Adipose tissue (tissue), 3 donors: ENCODE data around the gene DUS2. TPM values are rescaled to one million over a fixed set of nuclear protein-coding genes. Genes with fewer than 3 reads are reported as not detected.

Source experiments
- H3K27ac ChIP-seq: one replicate; pipeline ENCODE4 v1.5.1; 2013; ENCODE audit warnings: low read depth, low read length
- WGBS, 3 donors: extraction: QIAGEN DNeasy Blood & Tissue Kit; methylation state at CpG; one replicate each; pipeline ENCODE4 v1.1.7; 2013; 5-methylcytosine and 5-hydroxymethylcytosine counted together
- polyA plus RNA-seq, 3 donors: library from polyadenylated mRNA; stranded (reverse); fragments of 200-250 nt; gene quantifications; one replicate each; pipeline ENCODE4 v1.2.3, GENCODE V29; 2013
- donor health status: healthy with polysubstance abuse.
- donor health status: Bipolar disorder and iron deficiency.
- donor health status: healthy.

Gene DUS2
- polyA plus RNA-seq, 3 donors, result 3.5 to 9.0 (median 8.8) TPM

- 99 to 100% (median 99%) methylated on average over 2 of the region's 2 CpGs for whole genome bisulfite sequencing, 3 donors
Observed at GRCh38 chr16:68033101-68033500, 10.0 kb downstream of the DUS2 start.

DNA sequence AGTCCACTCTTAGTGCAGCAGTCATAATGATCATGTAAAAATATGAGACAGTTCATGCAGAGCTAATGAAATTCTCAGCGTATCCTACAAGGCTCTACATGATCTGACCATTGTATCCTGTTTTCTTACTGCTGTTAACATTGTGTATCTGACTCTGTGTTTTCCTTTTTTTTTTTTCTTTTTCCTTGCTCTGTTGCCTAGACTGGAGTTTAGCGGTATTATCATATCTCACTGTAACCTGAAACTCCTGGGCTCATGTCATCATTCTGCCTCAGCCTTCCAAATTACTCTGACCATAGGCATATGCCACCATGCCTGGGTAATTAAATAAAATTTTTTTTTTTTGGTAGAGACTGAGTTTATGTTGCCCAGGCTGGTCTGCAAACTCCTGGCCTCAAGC is 12.1 kb downstream of the DUS2 start:
- no peak overlapping the region for H3K27ac ChIP-seq
- 82 to 94% (median 92%) methylated on average over 2 of the region's 2 CpGs for WGBS, 3 donors

More at GRCh38 chr16:68033101-68033500, 10.0 kb downstream of the DUS2 start:
- H3K27ac ChIP-seq, result no peak overlapping the region

GRCh38 chr16:68037841-68038597 is 14.9 kb downstream of the DUS2 start:
- WGBS, 3 donors, result 87 to 90% (median 88%) methylated on average over 9 of the region's 9 CpGs

GRCh38 chr16:68040506-68041288 is 17.6 kb downstream of the DUS2 start:
- 63 to 66% (median 65%) methylated on average over 14 of the region's 14 CpGs for WGBS, 3 donors
- H3K27ac ChIP-seq, result no peak overlapping the region

More at GRCh38 chr16:68037841-68038597, 14.9 kb downstream of the DUS2 start:
- no peak overlapping the region for H3K27ac ChIP-seq

GRCh38 chr16:68041783-68042182 is 18.7 kb downstream of the DUS2 start:
- no peak overlapping the region for H3K27ac ChIP-seq
- 48 to 98% (median 65%) methylated on average over 2 of the region's 2 CpGs for WGBS, 3 donors

DNA sequence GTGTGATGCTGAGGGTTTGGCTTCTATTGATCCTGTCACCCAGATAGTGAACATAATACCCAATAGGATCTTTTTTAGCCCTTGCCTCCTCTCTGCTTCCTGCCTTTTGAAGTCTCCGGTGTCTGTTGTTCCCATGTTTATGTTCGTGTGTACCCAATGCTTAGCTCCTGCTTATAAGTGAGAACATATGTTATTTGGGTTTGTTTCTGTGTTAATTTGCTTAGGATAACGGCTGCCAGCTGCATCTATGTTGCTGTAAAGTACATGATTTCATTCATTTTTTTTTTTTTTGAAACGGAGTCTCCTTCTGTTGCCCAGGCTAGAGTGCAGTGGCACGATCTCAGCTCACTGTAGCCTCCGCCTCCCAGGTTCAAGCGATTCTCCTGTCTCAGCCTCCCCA is 23.0 kb downstream of the DUS2 start:
- 89 to 92% (median 91%) methylated on average over 7 of the region's 7 CpGs for WGBS, 3 donors

GRCh38 chr16:68047987-68048386 is 24.9 kb downstream of the DUS2 start:
- 76 to 85% (median 77%) methylated on average over 2 of the region's 2 CpGs for whole genome bisulfite sequencing, 3 donors

More for the DNA sequence above, 23.0 kb downstream of the DUS2 start:
- no peak overlapping the region for H3K27ac ChIP-seq

DNA sequence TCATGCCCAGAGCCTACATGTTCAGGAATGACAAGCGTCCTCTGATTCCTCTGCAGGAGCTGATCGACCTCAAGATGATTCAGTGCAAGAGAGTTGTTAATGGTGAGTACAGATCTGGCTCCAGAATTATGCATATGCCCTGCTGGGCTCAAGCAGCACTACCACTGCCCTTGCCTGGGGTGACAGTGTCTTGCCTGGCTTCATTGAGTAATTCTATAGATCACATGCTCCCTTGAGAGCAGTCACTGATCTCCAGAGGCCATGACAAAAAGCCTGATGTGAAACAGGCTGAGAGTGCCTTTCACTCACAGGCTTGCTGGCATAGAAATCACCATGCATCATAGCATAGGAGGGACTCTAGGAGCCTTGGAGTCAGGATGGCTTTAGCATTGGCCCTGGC is 26.4 kb downstream of the DUS2 start:
- WGBS, 3 donors, result 96 to 98% (median 97%) methylated on average over 2 of the region's 2 CpGs

More at GRCh38 chr16:68047987-68048386, 24.9 kb downstream of the DUS2 start:
- no peak overlapping the region for H3K27ac ChIP-seq

GRCh38 chr16:68055395-68055794 is 32.3 kb downstream of the DUS2 start:
- 87 to 93% (median 90%) methylated on average over 3 of the region's 3 CpGs for WGBS, 3 donors
- no peak overlapping the region for H3K27ac ChIP-seq

More for the DNA sequence above, 26.4 kb downstream of the DUS2 start:
- no peak overlapping the region for H3K27ac ChIP-seq

DNA sequence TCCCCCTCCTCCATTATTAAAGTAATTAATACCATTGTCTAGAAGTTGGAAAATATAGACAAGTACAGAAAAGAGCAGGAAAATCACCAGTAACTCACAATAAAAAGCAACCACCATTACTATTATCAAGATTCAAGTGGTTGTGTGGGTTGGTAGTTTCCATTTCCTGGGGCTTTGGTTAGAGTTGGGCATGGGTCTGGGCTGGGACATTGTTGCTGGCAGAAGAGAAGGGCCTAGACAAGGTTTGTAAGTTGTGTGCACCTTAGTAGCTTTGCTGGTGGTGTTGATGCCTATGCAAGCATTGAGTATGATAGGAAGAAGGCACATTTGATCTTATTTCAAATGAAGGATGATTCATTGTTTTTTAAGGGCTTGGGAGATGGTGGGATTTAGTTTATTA is 36.7 kb downstream of the DUS2 start:
- no peak overlapping the region for H3K27ac ChIP-seq

GRCh38 chr16:68061396-68061795 is 38.3 kb downstream of the DUS2 start:
- 77 to 82% (median 78%) methylated on average over 3 of the region's 3 CpGs for WGBS, 3 donors
- no peak overlapping the region for H3K27ac ChIP-seq

- H3K27ac ChIP-seq, result no peak overlapping the region
Observed at GRCh38 chr16:68062910-68063393, 39.9 kb downstream of the DUS2 start.

DNA sequence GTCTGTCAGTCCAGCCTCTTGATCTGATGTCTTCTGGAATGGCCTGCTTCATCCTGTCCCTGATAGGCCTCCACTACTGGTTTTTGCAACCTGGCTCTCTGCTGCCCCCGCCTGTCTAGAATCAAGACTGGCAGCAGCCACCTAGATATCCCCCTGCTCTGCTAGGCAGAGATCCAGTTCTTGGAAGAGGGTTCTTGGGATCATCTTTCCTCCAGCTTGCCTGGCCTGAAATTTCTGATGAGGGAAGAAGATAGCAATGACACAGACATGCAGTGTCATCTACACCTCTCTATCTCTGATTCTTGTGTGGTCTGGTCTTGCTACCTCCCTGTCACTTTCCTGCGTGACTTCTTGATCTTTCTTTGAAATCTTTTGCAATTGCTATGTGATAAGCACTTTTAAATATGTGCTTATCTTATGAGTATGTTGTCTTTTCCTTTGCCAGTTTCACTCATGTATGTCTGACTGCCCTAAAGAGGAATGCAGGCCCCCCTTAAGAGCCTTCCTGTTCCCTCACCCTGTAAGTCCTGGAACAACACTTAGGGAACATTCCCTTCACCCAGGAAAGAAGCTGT is 41.8 kb downstream of the DUS2 start:
- WGBS, 3 donors, result 21 to 44% (median 28%) methylated on average over 2 of the region's 2 CpGs
- H3K27ac ChIP-seq, result no peak overlapping the region

More at GRCh38 chr16:68062910-68063393, 39.9 kb downstream of the DUS2 start:
- 84 to 90% (median 87%) methylated on average over 4 of the region's 4 CpGs for WGBS, 3 donors

DNA sequence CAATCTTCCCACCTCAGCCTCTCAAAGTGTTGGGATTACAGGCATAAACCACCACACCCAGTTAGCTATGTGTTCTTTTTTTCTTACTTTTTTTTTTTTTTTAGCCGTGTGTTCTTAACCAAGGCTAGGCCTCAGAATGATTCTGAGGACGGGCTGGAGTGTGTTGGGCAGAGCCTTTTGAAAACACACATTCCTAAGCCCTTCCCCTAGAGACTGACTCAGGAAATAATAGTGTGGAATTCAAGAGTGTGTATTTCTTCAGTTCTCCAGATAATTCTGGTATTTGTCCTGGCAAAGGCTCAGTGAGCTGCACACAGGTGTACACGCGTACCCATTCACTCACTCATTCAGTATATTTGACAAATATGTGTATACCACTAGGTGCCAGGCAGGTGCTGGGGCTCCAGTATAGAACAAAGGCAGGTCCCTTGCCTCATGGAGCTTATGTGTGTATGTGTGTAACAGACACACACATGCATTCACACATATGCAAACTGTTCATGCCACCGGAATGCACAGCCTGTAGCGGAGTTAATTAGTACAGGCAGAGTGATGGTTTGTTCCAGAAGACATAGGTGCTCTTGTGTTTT is 42.7 kb downstream of the DUS2 start:
- 53 to 65% (median 55%) methylated on average over 6 of the region's 6 CpGs for WGBS, 3 donors
- H3K27ac ChIP-seq, result no peak overlapping the region

DNA sequence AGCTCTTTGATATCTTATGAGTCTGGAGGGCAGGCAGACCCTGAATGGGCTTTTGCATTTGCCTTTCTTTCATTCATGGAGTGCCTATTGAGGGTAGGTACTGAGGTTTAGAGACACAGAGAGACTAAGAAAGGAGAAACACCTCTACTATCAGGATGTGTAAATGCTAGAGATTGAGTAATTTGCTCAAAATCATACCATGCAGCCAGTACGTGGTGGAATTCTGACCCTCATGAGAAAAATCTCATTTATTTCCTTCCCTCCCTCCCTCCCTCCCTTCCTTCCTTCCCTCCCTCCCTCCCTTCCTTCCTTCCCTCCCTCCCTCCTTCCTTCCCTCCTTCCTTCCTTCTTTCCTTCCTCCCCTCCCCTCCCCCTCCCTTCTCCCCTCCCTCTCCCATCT is 43.7 kb downstream of the DUS2 start:
- H3K27ac ChIP-seq, result no peak overlapping the region
- 0 to 83% (median 18%) methylated on average over 1 of the region's 1 CpG for WGBS, 3 donors

DNA sequence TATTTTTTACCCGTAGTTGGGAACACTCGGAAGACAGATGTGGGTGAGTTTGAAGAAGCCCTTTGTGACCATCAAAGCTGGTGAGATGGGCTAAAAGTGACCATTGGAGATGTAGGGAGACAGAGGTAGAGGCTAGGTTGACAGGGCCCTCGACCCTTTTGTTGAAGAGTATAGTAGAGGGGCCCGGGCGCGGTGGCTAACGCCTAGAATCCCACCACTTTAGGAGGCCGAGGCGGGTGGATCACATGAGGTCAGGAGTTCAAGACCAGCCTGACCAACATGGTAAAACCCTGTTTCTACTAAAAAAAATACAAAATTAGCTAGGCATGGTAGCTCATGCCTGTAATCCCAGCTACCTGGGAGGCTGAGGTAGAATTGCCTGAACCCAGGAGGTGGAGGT is 45.8 kb downstream of the DUS2 start:
- no peak overlapping the region for H3K27ac ChIP-seq
- 97 to 98% (median 98%) methylated on average over 9 of the region's 9 CpGs for WGBS, 3 donors

- H3K27ac ChIP-seq, result no peak overlapping the region
- WGBS, 3 donors, result 76 to 79% (median 78%) methylated on average over 7 of the region's 7 CpGs
Observed at GRCh38 chr16:68069511-68070248, 46.6 kb downstream of the DUS2 start.

DNA sequence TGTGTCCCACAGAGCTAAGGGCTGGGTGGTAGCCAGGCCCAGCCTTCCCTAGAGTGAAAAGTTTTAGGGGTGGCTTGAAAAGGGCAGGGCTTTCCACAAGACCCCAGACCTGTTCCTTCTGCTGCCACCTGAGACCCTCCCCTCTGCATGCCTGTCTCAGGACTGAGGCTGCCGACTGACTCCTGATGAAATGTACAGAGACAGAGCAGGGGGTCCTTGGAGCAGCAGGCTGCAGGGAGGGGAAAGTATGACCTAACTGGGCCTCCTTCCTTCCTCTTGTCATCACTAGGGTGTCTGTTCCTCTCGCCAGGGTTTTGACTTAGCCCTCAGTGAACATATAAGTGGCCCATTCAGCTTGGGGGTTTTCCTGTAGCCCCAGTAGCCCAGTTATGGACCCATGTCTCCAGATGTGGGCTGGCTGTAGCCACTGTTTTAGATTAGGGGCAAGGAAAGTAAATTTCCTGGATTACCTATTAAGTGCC is 47.2 kb downstream of the DUS2 start:
- 68 to 87% (median 70%) methylated on average over 2 of the region's 2 CpGs for WGBS, 3 donors
- no peak overlapping the region for H3K27ac ChIP-seq
